Karpas-422 (cell line): ENCODE results near the gene RNF130. TPM values are rescaled to one million over a fixed set of nuclear protein-coding genes. Genes with fewer than 3 reads are reported as not detected.

Experiments
- DNase-seq: peaks from one replicate; pipeline ENCODE4 v3.0.0-alpha.2; 2015
- H2AFZ ChIP-seq: fragments of 200-600 bp; sonication (generic); 2 replicates; pipeline ENCODE4 v1.6.1; 2014; ENCODE audit warnings: antibody characterized with exemption, low read length, mixed read lengths
- H3K27ac ChIP-seq: fragments of 200-600 bp; sonication (generic); 2 replicates; pipeline ENCODE4 v1.5.1; 2014; ENCODE audit warnings: mild to moderate bottlenecking, low read length, moderate library complexity
- H3K27me3 ChIP-seq: fragments of 200-600 bp; sonication (generic); 2 replicates; pipeline ENCODE4 v1.6.1; 2014; ENCODE audit warnings: low read length, mixed read lengths
- H3K36me3 ChIP-seq: fragments of 200-600 bp; sonication (generic); 2 replicates; pipeline ENCODE4 v1.6.1; 2014; ENCODE audit warnings: low read length, mixed read lengths; ENCODE audit not compliant: insufficient read depth
- H3K4me1 ChIP-seq: fragments of 200-600 bp; sonication (generic); 2 replicates; pipeline ENCODE4 v1.6.1; 2014; ENCODE audit warnings: mild to moderate bottlenecking, low read length, mixed read lengths
- H3K4me2 ChIP-seq: fragments of 200-600 bp; sonication (generic); 2 replicates; pipeline ENCODE4 v1.6.1; 2014; ENCODE audit warnings: low read length, low read depth, mild to moderate bottlenecking; ENCODE audit not compliant: poor library complexity, severe bottlenecking
- H3K4me3 ChIP-seq: fragments of 200-600 bp; sonication (generic); 2 replicates; pipeline ENCODE4 v1.5.1; 2014; ENCODE audit warnings: mild to moderate bottlenecking, antibody characterized with exemption, low read length, mixed read lengths
- H3K79me2 ChIP-seq: fragments of 200-600 bp; sonication (generic); 2 replicates; pipeline ENCODE4 v1.6.1; 2014; ENCODE audit warnings: mild to moderate bottlenecking, low read length, mixed read lengths
- H3K9ac ChIP-seq: fragments of 200-600 bp; sonication (generic); 2 replicates; pipeline ENCODE4 v1.6.0; 2014; ENCODE audit warnings: low read length
- H3K9me2 ChIP-seq: fragments of 200-600 bp; sonication (generic), shearing (Covaris generic); replicated peaks from 2 replicates; pipeline ENCODE4 v1.6.0; 2014; ENCODE audit warnings: mild to moderate bottlenecking, low read length, moderate library complexity; ENCODE audit not compliant: insufficient read depth
- H3K9me3 ChIP-seq: fragments of 300-700, 200-600 bp; sonication (generic); 2 replicates; pipeline ENCODE4 v1.6.1; 2014; ENCODE audit warnings: low read length, mixed read lengths
- H4K20me1 ChIP-seq: fragments of 200-600 bp; sonication (generic); 2 replicates; pipeline ENCODE4 v1.6.1; 2014; ENCODE audit warnings: mild to moderate bottlenecking, antibody characterized with exemption, low read length, low read depth; ENCODE audit not compliant: insufficient read depth
- total RNA-seq: library from RNA; depleted of rRNA; stranded (reverse); fragments of >200 nt; shearing (Covaris generic); gene quantifications from 2 replicates; pipeline ENCODE4 v1.2.3, GENCODE V29; 2014; ENCODE audit warnings: low replicate concordance

RNF130 gene
- total RNA-seq, 1 experiment from 2014 or later, result 0.41 TPM

- no peaks in the 10 kb centered on the region for H3K36me3 ChIP-seq
- no peak overlapping the region for H2AFZ ChIP-seq
- no peaks in the 10 kb centered on the region for H3K27me3 ChIP-seq
- peaks cover 14% of the 10 kb centered on the region; the same call in 1 of the 2 replicates for H3K9me3 ChIP-seq
- H4K20me1 ChIP-seq, result no peaks in the 10 kb centered on the region
- no peak for DNase-seq
- no peak overlapping the region for H3K4me3 ChIP-seq
- no peaks in the 10 kb centered on the region for H3K9me2 ChIP-seq
- H3K4me1 ChIP-seq, result no peaks in the 10 kb centered on the region
- no peaks in the 10 kb centered on the region for H3K79me2 ChIP-seq
- no peak overlapping the region for H3K9ac ChIP-seq
- H3K4me2 ChIP-seq, result no peak overlapping the region
- no peak overlapping the region for H3K27ac ChIP-seq
Measured at GRCh38 chr5:180035206-180035931, 36.2 kb downstream of the RNF130 start.

DNA sequence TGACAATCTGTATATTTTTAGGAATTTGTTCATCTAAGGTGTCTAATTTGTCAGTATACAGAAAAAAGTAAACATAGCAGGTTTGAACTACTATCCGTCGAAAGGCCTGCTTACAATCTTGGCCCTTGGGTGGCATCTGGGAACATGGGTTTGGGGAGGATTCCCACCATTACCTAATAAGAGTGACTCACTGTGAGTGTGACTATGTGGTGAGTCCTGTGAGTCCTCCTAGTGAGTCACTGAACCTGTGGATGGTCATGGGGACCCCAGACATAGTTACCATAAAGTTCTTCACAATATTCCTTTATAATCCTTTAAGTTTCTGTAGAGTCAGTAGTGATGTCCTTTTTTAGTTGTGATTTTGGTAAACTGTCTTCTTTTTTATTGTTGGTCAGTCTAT is 37.0 kb downstream of the RNF130 start:
- no peaks in the 10 kb centered on the region for H3K27me3 ChIP-seq
- no peaks in the 10 kb centered on the region for H3K9me2 ChIP-seq
- no peak overlapping the region for H2AFZ ChIP-seq
- no peaks in the 10 kb centered on the region for H3K36me3 ChIP-seq
- H3K9me3 ChIP-seq, result peaks cover 14% of the 10 kb centered on the region; the same call in 1 of the 2 replicates
- no peak for DNase-seq
- no peaks in the 10 kb centered on the region for H3K4me1 ChIP-seq
- H3K79me2 ChIP-seq, result no peaks in the 10 kb centered on the region
- H3K9ac ChIP-seq, result no peak overlapping the region
- H3K4me3 ChIP-seq, result no peak overlapping the region
- no peak overlapping the region for H3K27ac ChIP-seq
- no peaks in the 10 kb centered on the region for H4K20me1 ChIP-seq
- H3K4me2 ChIP-seq, result no peak overlapping the region

- no peaks in the 10 kb centered on the region for H3K9me2 ChIP-seq
- H4K20me1 ChIP-seq, result no peaks in the 10 kb centered on the region
- no peak overlapping the region for H3K9ac ChIP-seq
- H3K4me3 ChIP-seq, result no peak overlapping the region
- H2AFZ ChIP-seq, result no peak overlapping the region
- H3K79me2 ChIP-seq, result no peaks in the 10 kb centered on the region
- no peaks in the 10 kb centered on the region for H3K36me3 ChIP-seq
- no peaks in the 10 kb centered on the region for H3K27me3 ChIP-seq
- no peak overlapping the region for H3K4me2 ChIP-seq
- DNase-seq, result no peak
- no peaks in the 10 kb centered on the region for H3K4me1 ChIP-seq
- no peaks in the 10 kb centered on the region for H3K9me3 ChIP-seq
- H3K27ac ChIP-seq, result no peak overlapping the region
Measured at GRCh38 chr5:180027459-180028089, 44.0 kb downstream of the RNF130 start.

GRCh38 chr5:180026734-180027458 is 44.7 kb downstream of the RNF130 start:
- H4K20me1 ChIP-seq, result no peaks in the 10 kb centered on the region

DNA sequence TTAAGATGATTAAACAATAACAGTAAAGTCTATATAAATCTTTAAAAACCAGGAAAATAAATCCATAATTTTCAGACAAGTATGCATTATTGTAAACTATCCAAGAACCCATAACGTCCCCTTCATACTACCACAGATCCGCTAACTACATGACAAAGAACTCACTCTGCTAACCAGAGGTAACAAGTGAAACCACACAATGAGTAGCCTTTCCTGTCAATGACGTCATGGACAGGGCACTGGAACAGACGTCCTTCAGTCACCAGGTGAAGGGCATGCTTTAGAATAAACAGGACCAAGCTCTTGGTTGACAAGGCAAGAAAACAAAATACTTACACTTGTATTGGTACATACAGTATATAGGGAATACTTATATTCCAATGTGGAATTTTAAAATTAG is 45.2 kb downstream of the RNF130 start:
- no peaks in the 10 kb centered on the region for H3K9me2 ChIP-seq
- no peak for DNase-seq
- no peak overlapping the region for H3K4me2 ChIP-seq
- H3K79me2 ChIP-seq, result no peaks in the 10 kb centered on the region
- H3K4me3 ChIP-seq, result no peak overlapping the region
- H3K27me3 ChIP-seq, result no peaks in the 10 kb centered on the region
- H3K36me3 ChIP-seq, result no peaks in the 10 kb centered on the region
- H4K20me1 ChIP-seq, result no peaks in the 10 kb centered on the region
- H3K9me3 ChIP-seq, result no peaks in the 10 kb centered on the region
- H3K4me1 ChIP-seq, result no peaks in the 10 kb centered on the region
- no peak overlapping the region for H2AFZ ChIP-seq
- H3K9ac ChIP-seq, result no peak overlapping the region
- H3K27ac ChIP-seq, result no peak overlapping the region

More at GRCh38 chr5:180026734-180027458, 44.7 kb downstream of the RNF130 start:
- Histone ChIP-seq H3K27ac (no peak overlapping the region), H3K9me2 (no peaks in the 10 kb centered on the region), H3K4me2 (no peak overlapping the region), H3K79me2 (no peaks in the 10 kb centered on the region), H3K27me3 (no peaks in the 10 kb centered on the region), H3K4me1 (no peaks in the 10 kb centered on the region), H3K9ac (no peak overlapping the region), H3K9me3 (no peaks in the 10 kb centered on the region), H3K36me3 (no peaks in the 10 kb centered on the region), H2AFZ (no peak overlapping the region), H3K4me3 (no peak overlapping the region)
- no peak for DNase-seq

- DNase-seq, result no peak
- H3K4me2 ChIP-seq, result no peak overlapping the region
- no peak overlapping the region for H3K4me3 ChIP-seq
- no peaks in the 10 kb centered on the region for H3K9me3 ChIP-seq
- no peak overlapping the region for H3K9ac ChIP-seq
- no peaks in the 10 kb centered on the region for H3K4me1 ChIP-seq
- no peaks in the 10 kb centered on the region for H3K79me2 ChIP-seq
- H4K20me1 ChIP-seq, result no peaks in the 10 kb centered on the region
- H3K27me3 ChIP-seq, result no peaks in the 10 kb centered on the region
- no peak overlapping the region for H2AFZ ChIP-seq
- no peaks in the 10 kb centered on the region for H3K9me2 ChIP-seq
- no peak overlapping the region for H3K27ac ChIP-seq
- no peaks in the 10 kb centered on the region for H3K36me3 ChIP-seq
Measured at GRCh38 chr5:180021900-180022299, 49.7 kb downstream of the RNF130 start.

DNA sequence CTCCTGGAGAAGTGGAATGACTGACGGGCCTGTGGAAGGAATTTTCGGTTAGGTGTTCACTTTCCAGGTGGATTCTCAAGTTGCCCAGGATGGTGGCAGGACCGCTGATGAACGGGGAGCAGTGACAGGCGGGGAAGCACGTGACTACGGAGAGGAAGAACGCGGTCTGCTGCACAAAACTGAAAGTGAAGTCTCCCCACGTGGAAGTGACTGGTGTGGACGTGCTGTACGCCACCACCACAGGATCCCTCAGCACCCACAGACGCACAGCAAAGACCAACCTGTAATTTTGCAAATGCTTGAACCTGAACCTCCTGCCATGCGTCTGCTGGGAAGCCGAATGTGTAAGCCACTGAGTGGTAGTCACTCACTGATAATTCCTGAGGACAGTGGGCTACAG is 51.4 kb downstream of the RNF130 start:
- H3K27me3 ChIP-seq, result no peaks in the 10 kb centered on the region
- no peaks in the 10 kb centered on the region for H3K79me2 ChIP-seq
- H3K36me3 ChIP-seq, result no peaks in the 10 kb centered on the region
- H2AFZ ChIP-seq, result no peak overlapping the region
- H3K9ac ChIP-seq, result no peak overlapping the region
- H4K20me1 ChIP-seq, result no peaks in the 10 kb centered on the region
- no peaks in the 10 kb centered on the region for H3K9me3 ChIP-seq
- H3K27ac ChIP-seq, result no peak overlapping the region
- H3K4me3 ChIP-seq, result no peak overlapping the region
- no peak overlapping the region for H3K4me2 ChIP-seq
- H3K4me1 ChIP-seq, result no peaks in the 10 kb centered on the region
- no peak for DNase-seq
- no peaks in the 10 kb centered on the region for H3K9me2 ChIP-seq

- H3K36me3 ChIP-seq, result no peaks in the 10 kb centered on the region
- no peak overlapping the region for H3K4me2 ChIP-seq
- H2AFZ ChIP-seq, result no peak overlapping the region
- H3K27me3 ChIP-seq, result no peaks in the 10 kb centered on the region
- H3K9ac ChIP-seq, result no peak overlapping the region
- no peak overlapping the region for H3K27ac ChIP-seq
- no peaks in the 10 kb centered on the region for H3K4me1 ChIP-seq
- no peaks in the 10 kb centered on the region for H3K9me3 ChIP-seq
- H4K20me1 ChIP-seq, result no peaks in the 10 kb centered on the region
- H3K9me2 ChIP-seq, result no peaks in the 10 kb centered on the region
- H3K79me2 ChIP-seq, result no peaks in the 10 kb centered on the region
- no peak for DNase-seq
- no peak overlapping the region for H3K4me3 ChIP-seq
Measured at GRCh38 chr5:180018347-180019060, 53.1 kb downstream of the RNF130 start.
